ENCODE measurements around the gene KSR2.
A peak's percentile ranks its signal among the peaks of the same experiment; 100 is the strongest.
"Not testable (repeated sequence)": the region's sequence is repeated elsewhere in the genome, so short reads cannot be mapped to it uniquely, and the experiment has no call there.

Gene KSR2

DNA sequence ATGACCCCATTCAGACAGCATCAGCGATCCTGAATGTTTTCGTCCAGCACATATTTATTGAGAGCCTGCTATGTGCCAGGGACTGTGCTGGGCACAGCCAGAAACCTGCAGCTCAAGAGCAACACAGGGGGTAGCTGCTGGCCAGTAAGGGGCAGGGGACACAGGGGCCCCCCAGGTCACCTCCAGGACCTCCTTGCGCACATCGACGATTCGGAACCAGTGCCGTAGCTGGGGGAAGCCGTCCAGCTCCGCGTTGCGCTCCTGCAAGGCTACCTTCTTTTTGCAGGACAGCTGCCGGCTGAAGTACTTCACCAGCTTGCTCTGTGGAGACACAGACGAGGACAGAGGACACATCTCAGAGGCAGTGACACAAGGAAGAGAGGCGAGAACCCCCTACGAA, 108.7 kb downstream of the KSR2 start:
- DNase-seq = no peak

DNA sequence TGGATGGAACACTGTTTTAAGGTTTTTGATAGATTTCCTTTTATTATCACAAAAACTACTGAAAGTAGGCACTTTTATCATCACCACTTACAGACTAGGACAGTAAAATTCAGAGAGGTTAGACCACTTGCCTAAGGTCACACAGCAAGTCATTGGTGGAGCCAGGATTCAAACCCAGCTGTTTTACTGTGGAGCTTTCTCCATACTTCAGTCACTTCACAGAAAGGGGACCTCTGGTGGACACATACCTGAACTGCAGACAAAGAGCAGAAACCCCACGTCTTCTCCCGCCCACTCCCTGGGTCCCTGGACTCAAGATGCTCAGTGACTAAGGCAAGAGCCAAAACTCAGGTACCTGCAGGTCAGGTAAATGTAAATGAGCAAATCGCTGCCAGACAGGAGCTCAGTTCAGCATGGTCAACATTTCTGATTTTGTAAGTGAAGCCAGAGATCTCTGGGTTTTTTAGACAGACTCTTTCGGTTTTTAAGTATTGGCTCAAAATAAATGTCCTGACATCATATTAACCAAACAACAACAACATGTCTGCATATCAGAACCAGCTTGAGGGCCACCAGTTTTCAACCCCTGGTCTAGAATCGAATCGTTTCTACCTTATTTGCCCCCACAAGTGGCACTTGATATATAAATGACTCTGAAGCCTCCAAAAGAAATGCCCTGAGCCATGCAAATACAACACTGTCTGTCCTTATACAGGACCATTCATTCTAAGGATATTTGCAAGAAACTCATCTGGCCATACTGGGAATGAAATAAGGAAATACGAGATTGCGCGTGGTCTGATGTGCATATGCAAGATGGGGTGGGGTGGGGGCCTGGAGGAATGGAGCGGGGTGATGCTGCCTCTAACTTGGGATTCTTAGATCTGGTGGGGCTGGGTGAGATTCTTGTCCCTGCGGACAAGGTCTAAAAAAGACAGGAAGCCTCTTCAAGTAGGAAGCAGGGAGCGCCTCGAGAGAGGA, 110.9 kb downstream of the KSR2 start:
- DNase-seq = peak in 7 of 58 donors; percentile 3 to 19 (median 7)

DNA sequence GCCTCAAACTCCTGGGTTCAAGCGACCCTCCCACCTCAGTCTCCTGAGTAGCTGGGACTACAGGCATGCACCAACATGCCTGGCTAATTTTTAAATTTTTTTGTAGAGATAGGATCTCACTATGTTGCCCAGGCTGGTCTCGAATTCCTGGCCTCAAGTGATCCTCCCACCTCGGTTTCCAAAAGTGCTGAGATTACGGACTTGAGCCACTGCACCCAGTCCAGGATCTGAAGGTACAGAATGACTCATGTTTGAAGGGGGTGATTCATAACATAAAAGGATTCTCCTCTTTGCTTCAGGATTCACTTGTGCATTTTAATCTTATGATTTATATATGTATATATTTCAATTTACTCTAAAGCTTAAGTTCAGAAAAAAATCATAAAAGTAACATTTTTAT, 111.7 kb downstream of the KSR2 start:
- not testable (repeated sequence) for DNase-seq

DNA sequence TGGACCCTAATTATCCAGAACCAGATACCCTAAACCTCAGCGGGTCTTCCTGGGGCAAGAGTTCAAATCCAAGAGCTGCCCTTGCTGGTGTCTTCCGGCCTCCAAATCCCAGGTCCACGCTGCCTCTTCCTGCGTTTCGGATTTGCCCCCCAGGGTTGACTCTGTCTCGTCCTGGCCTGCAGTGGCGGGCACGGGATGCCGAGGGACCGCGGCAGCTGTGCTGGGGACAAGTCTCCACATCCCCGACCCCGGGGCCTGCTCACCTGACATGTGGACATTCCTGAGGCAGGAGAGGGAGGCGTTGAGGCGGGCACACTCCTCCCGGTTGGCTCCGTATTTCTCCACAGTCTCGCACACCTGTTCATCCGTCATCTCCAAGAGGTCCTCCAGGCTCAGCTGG, 113.6 kb downstream of the KSR2 start:
- no peak for DNase-seq

DNA sequence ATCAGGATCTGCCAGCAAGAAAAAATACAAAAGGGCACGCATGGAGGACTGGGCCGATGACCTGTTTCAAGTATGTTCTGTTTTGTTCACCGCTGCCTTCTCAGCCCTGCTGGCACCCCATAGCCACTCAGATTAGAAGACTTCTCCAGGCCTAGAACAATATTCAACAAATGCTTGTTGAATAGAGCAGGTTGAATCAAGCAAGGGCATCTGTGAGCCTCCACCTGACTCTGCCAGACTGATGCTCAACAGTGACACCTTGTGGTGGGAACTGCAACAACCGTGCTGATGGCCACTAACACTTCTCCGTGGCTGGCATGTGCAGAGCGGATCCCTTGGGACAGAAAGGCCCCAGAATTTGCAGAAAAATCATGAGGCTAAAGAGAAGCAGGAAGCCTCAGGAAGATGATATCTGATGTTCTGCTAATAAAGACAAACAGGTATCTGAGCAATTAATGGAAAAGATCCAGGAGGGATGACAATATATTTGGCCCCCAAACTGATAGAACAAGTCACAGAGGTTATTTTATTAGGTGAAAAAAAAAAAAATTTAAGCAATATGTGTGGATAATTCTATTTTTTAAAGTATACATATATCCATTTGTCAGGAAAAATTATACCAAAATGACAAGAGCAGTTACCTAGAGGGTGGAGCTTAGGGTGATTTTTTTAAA, 114.3 kb downstream of the KSR2 start:
- DNase-seq = peak in 20 of 58 donors; percentile 2 to 69 (median 14)

DNA sequence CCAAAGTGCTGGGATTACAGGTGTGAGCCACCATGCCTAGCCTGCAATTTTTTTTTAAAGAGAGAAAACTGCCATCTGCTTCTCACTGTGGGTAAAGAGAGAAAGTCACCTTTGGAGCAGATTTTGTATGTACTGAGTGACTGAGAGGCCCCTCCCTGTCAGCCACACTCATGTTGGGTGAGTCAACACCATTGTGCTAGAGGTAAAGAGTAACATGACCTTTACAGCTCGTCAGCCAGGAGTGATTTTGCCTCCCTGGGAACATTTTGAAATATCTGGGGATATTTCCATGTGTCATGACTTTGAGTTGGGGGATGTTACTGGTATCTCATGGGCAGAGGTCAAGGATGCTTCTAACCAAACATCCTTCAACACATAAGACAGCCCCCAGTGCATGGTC, 115.2 kb downstream of the KSR2 start:
- no peak for DNase-seq

DNA sequence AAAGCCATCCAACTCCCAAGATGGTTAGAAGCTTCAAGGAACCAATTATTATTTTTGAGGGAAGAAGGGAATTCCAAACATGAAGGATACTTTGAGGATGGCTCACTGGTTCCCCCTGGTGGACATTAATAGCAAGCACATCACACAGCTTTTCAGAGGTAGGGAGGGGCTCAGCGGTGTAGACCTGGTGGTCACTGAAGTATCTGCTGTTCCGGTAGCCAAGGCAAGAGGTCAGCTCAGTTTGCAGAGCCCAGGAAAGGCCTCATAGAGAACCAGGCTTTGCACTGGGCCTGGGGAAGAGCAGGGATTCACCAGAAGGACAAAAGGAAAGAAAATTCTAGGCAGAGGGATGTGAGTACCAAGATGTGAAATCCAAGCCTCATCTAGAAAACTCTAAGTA, 118.7 kb downstream of the KSR2 start:
- DNase-seq = peak in 5 of 58 donors; percentile 2 to 23 (median 12)

DNA sequence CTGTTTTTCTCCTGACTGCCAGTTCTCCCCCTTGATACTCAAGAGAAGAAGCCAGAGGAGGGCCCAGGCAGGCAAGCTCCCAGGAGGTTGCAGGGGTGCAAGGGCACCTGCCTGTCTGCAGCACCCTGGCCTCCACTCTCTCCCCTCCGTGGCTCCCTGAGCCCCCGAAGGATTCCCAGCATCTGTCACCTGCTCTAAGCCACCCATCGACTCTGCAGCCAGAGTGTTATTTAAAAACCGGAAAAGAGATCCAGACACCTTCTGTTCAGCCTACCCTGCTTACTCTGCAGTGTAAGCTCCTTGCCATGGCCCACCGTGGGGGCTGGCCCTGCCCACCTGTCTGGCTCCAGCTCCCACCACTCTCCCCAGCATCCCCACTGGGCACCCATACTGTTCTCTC, 121.4 kb downstream of the KSR2 start:
- DNase-seq = no peak

DNA sequence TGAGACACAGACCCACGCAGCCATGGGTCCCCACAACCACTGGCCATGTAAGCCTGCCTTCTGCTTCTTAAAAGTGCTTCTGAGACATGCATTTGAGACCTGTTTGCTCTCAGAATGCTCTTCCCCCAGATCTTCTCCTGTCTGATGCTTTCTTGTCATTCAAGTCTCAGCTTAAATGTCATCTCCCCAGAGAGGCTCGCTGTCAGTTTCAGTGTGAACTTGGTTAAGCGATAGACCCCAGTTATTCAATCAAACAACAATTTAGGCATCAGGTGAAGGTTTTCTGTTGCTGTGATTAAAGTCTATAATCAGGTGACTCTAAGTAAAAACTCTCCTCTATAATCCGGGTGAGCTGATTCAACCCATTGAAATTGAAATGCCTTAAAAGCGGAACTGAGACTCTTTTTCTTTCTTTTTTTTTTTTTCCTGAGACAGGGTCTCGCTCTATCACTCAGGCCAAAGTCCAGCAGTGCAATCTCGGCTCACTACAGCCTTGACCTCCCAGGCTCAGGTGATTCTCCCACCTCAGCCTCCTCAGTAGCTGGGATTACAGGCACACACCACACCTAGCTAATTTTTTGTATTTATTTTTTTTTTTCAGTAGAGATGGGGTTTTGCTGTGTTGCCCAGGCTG, 123.4 kb downstream of the KSR2 start:
- no peak for DNase-seq

DNA sequence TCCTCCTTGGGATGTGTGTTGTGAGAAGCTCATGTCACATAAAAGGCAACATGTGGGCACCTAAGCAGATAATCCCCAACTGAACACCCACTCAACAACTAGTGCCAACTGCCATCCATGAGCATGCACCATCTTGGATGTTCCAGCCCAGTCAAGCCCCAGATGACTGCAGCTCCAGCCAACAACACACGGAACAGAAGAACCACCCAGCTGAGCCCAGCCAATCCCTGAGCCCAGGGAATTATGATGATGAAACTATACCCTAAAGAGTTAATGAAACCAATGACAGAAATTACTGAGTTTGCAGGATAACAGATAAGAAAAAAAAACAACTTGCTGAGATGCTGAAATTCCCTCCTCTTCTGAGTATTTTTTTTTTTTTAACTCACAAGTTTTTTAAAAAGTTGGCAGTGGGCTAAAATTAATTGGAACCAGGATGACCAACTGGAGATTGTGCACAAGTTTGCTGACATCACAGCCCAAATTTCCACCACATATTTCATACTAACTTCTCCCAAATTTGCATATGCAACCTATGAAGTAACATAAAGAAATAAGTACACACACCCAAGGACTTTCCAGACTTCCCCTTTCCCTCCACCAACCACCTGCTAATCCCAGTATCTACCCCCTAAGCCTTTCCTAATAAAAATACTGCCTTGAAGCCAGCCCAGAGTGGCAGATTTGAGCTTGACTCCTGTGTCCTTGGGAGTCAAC, 124.5 kb downstream of the KSR2 start:
- no peak for DNase-seq

DNA sequence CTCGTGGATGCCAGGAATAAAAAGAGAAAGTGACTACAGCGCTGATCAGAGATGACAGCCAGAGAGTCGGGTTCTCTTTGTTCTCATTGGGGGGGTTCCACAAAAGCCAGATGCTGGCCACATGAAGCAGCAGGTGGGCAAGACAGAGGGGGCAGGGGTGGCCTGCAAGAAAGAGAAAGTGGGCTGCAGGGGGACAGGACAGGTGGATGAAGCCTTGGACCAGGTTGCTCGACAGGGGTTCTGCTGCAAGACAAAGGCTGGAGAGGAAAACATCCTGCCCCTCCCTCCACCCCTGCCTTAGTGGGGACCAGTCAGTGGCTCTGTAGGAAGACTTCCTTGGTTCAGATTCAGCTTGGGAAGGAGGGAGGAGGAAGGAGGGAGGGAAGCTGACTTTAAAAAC, 126.2 kb downstream of the KSR2 start:
- DNase-seq = no peak

DNA sequence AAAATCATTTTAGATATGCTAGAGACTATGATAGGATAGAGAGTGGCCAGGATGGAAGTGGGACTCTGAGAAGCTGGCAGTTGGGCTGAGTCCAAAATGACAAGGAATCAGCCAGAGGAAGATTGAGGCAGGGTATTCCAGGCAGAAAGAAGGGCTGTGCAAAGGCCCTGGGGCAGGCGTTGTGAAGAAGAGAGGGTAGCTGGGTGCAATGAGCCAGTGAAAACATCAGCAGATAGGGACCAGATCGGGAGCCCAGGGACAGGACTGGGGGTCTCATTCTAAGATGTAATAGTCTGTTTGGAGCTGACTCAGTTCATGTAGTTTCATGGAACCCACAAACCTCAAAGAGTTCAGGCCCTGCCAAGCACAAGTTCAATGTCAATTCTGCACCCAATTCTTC, 126.6 kb downstream of the KSR2 start:
- DNase-seq = no peak

DNA sequence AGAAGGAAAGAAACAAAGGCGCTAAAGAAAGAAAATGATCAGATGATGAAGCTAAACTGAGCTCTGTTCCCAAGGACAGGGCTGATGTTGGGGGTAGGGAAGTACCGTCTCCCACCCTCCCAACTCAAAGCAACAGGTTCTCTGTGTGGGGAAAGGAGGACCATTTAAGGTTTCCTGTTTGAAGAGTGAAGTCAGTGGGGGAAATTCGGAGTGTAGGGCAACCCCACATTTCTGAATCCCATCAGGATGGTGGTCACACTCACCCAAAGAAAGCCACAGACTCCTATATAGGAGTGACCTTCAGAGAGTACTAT, 131.1 kb downstream of the KSR2 start:
- no peak for DNase-seq

DNA sequence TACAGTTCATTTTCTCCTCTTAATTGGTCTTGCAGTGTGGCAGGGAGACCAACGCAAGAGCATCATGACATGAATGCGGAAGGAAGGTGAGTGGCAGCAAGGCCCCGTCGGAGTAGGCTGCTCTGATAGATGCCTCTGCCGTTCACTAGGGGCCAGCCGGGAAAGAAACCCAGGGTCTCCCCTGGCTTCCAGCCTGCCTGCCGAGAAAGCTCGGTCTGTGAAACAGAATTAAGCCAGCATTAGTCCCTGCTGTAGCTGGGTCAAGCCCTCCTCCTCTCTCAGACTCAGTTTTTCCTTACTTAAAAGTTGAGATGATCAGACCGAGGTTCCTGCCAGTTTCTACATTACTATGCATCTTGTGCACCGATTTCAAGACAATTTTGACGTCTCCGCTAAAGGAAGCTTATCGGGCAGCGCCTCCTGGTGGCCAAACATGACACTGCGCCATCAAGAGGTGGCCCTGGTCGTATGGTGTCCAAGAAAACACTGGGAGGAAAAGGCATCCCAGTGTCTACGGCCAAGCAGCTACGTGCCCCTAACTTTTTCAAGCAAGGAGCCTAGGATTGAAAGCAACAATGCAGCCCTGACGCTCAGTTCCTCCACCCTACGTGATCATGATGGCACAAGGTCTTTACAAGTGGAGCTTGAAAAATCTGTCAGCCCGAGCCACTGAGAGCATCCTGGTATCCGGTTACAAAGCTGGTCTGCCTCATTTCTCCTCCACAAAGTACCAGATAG, 131.6 kb downstream of the KSR2 start:
- DNase-seq = peak in 56 of 58 donors; percentile 26 to 96 (median 63)

DNA sequence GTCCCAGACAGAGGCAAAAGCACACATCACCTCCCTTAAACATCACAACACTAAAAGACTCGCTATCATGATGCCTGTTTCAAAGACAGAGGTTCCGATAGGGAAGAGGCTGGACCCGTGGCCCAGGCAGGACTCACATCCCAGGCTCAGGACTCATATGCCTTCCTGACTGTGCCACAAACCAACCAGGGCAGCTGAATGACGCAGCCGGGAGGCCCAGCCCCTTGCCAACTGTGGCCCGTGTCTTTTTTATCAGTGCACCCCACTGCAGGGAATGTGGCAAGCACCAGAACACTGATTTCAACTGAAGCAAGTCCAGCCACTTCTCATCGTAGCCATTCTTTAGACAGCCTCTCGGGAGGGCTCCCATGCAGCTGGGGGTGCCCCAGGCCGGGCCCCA, 132.3 kb downstream of the KSR2 start:
- DNase-seq = peak in 1 of 58 donors; percentile 2

DNA sequence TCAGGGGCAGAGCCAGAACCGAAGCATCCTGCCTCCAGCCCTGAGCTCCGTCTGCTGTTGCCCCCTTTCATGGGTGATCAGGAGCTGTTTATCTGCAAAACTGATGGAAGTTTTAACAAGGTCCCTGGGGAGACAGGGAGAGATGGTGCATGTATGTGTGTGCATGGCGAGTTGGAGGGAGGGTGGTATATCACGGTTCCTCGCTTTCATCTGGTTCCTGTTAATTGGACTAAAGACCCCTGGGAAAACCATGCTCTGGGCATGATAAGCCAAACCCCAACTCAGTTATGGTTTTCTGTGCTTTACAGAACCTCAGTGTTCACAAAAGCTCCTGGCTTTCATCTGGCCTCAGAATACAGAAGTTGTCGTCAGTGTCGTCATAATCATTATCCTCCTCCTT, 133.6 kb downstream of the KSR2 start:
- DNase-seq = no peak

DNA sequence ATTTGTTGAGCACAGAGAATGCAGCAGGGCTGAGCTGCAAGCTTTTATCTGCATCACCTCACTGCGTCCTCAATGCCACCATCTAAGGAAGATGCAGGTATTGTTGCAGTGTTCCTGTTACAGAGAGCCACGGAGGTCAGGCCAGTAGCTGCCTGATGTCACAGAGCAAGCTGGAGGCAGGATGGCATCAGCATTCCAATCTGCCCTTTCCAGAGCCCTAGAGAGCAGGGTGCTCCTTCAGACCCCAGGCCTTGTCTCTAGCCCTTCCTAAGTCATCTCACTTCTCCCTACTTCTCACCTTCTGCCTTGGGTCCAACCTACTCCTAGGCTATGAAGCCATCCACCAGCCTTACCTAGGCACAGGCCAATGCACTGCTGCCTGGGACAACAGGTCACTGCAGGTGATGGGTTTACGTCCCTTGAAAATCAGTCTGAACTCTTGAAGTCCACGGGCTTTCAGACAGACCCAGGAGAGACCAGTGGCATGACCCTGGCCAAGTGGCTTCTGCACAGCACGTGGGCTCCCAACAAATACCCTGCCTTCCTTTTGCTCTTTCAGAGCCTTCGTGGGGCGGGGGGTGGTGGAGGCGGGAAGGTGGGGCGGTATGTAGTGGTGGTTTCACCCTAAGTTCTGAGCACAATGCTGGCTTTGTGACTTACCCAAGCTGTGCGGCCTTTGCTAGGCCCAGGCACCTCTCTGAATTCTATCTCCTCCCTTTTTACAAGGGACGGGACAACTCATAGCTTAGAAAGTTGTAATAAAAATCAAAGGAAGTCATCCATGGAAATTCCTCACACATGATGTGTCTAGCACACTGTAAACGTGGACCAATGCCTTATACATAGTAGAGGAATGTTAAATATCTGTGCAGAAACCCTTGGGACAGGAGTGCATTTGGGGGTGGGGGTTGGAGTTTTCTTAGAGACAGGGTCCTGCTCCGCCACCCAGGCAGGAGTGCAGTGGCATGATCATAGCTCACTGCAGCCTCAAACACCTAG, 136.0 kb downstream of the KSR2 start:
- DNase-seq = no peak

DNA sequence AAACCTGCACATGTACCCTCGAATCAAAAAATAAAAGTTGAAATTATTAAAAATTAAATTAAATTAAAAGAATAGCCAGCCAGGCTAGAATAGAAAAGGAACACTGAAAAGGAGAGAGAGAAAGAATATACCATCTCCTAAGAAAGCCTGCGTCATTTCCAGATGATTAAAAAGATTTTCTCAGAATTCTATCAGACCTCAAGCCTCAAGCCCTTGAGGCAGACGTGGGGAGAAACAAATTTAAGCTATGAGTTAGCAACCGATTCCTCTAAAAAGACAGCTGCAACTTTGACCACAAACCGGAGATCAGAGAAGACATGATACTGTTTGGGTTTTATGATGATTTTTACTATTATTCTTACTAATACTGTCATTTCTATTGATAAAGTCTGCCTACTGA, 138.3 kb downstream of the KSR2 start:
- no peak for DNase-seq

DNA sequence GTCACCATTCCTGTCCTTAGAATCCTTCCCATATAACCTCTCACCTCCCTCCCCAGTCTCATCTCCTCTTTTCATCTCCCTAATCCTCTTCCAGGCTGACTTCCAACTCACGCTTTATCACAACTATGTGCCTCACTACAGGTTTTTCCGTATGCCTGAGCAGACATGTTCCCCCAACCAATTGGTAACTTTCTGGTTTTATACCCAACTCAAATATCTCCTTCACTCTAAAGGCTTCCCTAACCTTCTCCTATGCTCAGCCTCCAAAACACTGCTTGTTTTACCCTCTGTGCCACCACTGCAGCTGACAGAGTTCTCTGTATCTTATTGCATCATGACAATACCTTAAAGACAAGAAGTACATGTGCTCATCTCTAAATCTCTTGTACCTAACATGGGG, 139.7 kb downstream of the KSR2 start:
- no peak for DNase-seq

DNA sequence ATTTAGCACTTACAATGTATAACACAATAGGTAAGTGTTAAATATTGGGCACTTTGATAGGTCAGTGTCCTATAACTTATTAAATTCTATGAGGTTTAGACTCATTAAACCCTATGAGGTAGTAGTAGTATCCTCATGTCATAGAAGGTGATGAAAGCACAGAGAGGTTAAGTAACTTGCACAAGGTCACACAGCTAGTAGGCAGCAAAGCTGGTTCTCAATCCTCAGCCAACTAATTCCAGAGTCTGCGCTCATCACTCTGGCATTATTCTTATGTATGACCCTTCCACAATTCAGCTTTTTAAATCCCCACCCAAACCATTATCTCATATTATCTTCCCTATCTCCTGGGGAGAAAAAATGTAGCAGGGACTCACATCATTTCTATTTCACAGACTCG, 141.1 kb downstream of the KSR2 start:
- no peak for DNase-seq

Data from anterior cingulate cortex (tissue), 58 donors.